ENCODE results near the gene FSTL3. TPM values are rescaled to one million over a fixed set of nuclear protein-coding genes. Genes with fewer than 3 reads are reported as not detected.

The FSTL3 gene
- total and polyA plus RNA-seq, 4 donors = 15.1 to 172 (median 114) TPM

- Histone ChIP-seq H3K4me3 (no peak overlapping the region), H3K27me3 (ENCODE audit: control insufficient read depth in 3 of 3, insufficient read depth in 3 of 3, low read length in 2 of 3) (no peaks in the 10 kb centered on the region), H3K9me3 (ENCODE audit: control insufficient read depth in 4 of 4, insufficient read depth in 3 of 4, low read length in 3 of 4) (no peaks in the 10 kb centered on the region), H3K9ac (ENCODE audit: insufficient read depth in 1 of 2, low read length in 2 of 2) (no peak overlapping the region), H3K36me3 (ENCODE audit: control insufficient read depth in 4 of 4, insufficient read depth in 4 of 4, low read length in 4 of 4) (no peaks in the 10 kb centered on the region), H3K27ac (ENCODE audit: low read depth in 1 of 2, low read length in 1 of 2) (no peak overlapping the region), H3K4me1 (ENCODE audit: control insufficient read depth in 5 of 5, insufficient read depth in 5 of 5, low read length in 5 of 5) (no peaks in the 10 kb centered on the region)
- TF ChIP-seq CTCF (IDR thresholded peaks at IDR 0.05; ENCODE audit: control extremely low read depth, extremely low read depth) = no peak
- ATAC-seq (ENCODE audit: insufficient read depth, low FRiP score) (no peak), DNase-seq (no peak)
- 88 to 89% methylated on average over 11 of the region's 11 CpGs for WGBS, 2 donors
These were observed 11.5 kb downstream of the FSTL3 start for GRCh38 chr19:687569-688166.

- Histone ChIP-seq H3K27ac (ENCODE audit: low read depth in 1 of 2, low read length in 1 of 2) (no peak overlapping the region), H3K9me3 (ENCODE audit: control insufficient read depth in 4 of 4, insufficient read depth in 3 of 4, low read length in 3 of 4) (no peaks in the 10 kb centered on the region), H3K4me1 (ENCODE audit: control insufficient read depth in 5 of 5, insufficient read depth in 5 of 5, low read length in 5 of 5) (no peaks in the 10 kb centered on the region), H3K9ac (ENCODE audit: insufficient read depth in 1 of 2, low read length in 2 of 2) (no peak overlapping the region), H3K4me3 (no peak overlapping the region), H3K27me3 (ENCODE audit: control insufficient read depth in 3 of 3, insufficient read depth in 3 of 3, low read length in 2 of 3) (no peaks in the 10 kb centered on the region), H3K36me3 (ENCODE audit: control insufficient read depth in 4 of 4, insufficient read depth in 4 of 4, low read length in 4 of 4) (no peaks in the 10 kb centered on the region)
- DNase-seq (no peak), ATAC-seq (ENCODE audit: insufficient read depth, low FRiP score) (no peak)
- TF ChIP-seq CTCF (IDR thresholded peaks at IDR 0.05; ENCODE audit: control extremely low read depth, extremely low read depth) = no peak
- 69 to 75% methylated on average over 15 of the region's 15 CpGs for WGBS, 2 donors
These were observed 12.0 kb downstream of the FSTL3 start for GRCh38 chr19:688214-688613.

- TF ChIP-seq CTCF (IDR thresholded peaks at IDR 0.05; ENCODE audit: control extremely low read depth, extremely low read depth) = no peak
- no peak for ATAC-seq (ENCODE audit: insufficient read depth, low FRiP score)
These were observed 12.8 kb downstream of the FSTL3 start for GRCh38 chr19:688992-689391.

GRCh38 chr19:690203-690602, 14.0 kb downstream of the FSTL3 start:
- ATAC-seq (ENCODE audit: insufficient read depth, low FRiP score) (no peak), DNase-seq (no peak)
- TF ChIP-seq CTCF (IDR thresholded peaks at IDR 0.05; ENCODE audit: control extremely low read depth, extremely low read depth) = no peak
- no peak overlapping the region for H3K27ac ChIP-seq (ENCODE audit: low read depth in 1 of 2, low read length in 1 of 2)
- H3K4me1 ChIP-seq (ENCODE audit: control insufficient read depth in 5 of 5, insufficient read depth in 5 of 5, low read length in 5 of 5) = no peaks in the 10 kb centered on the region
- 68 to 80% methylated on average over 17 to 18 of the region's 18 CpGs for WGBS, 2 donors
- no peaks in the 10 kb centered on the region for H3K27me3 ChIP-seq (ENCODE audit: control insufficient read depth in 3 of 3, insufficient read depth in 3 of 3, low read length in 2 of 3)
- H3K9ac ChIP-seq (ENCODE audit: insufficient read depth in 1 of 2, low read length in 2 of 2) = no peak overlapping the region
- no peak overlapping the region for H3K4me3 ChIP-seq
- H3K9me3 ChIP-seq (ENCODE audit: control insufficient read depth in 4 of 4, insufficient read depth in 3 of 4, low read length in 3 of 4) = no peaks in the 10 kb centered on the region
- no peaks in the 10 kb centered on the region for H3K36me3 ChIP-seq (ENCODE audit: control insufficient read depth in 4 of 4, insufficient read depth in 4 of 4, low read length in 4 of 4)

More at GRCh38 chr19:688992-689391, 12.8 kb downstream of the FSTL3 start:
- WGBS, 2 donors = 71 to 86% methylated on average over 17 of the region's 17 CpGs
- H3K4me1 ChIP-seq (ENCODE audit: control insufficient read depth in 5 of 5, insufficient read depth in 5 of 5, low read length in 5 of 5) = no peaks in the 10 kb centered on the region
- H3K27me3 ChIP-seq (ENCODE audit: control insufficient read depth in 3 of 3, insufficient read depth in 3 of 3, low read length in 2 of 3) = no peaks in the 10 kb centered on the region
- no peaks in the 10 kb centered on the region for H3K9me3 ChIP-seq (ENCODE audit: control insufficient read depth in 4 of 4, insufficient read depth in 3 of 4, low read length in 3 of 4)
- no peak overlapping the region for H3K4me3 ChIP-seq
- DNase-seq = no peak
- no peak overlapping the region for H3K9ac ChIP-seq (ENCODE audit: insufficient read depth in 1 of 2, low read length in 2 of 2)
- no peaks in the 10 kb centered on the region for H3K36me3 ChIP-seq (ENCODE audit: control insufficient read depth in 4 of 4, insufficient read depth in 4 of 4, low read length in 4 of 4)
- no peak overlapping the region for H3K27ac ChIP-seq (ENCODE audit: low read depth in 1 of 2, low read length in 1 of 2)

Data from lung (tissue), 12 donors.